WERI-Rb-1 (cell line): ENCODE data around the gene ZNF528.

Experiments used
- DNase-seq: peaks from one replicate; pipeline ENCODE4 v3.0.0-alpha.2; 2020
- H3K27ac ChIP-seq: fragments of 250-450 bp; sonication (Bioruptor Pico); 2 replicates; pipeline ENCODE4 v1.5.1; 2020; ENCODE audit warnings: mild to moderate bottlenecking, moderate library complexity
- H3K27me3 ChIP-seq: fragments of 250-450 bp; sonication (Bioruptor Pico); 2 replicates; pipeline ENCODE4 v1.5.1; 2021; ENCODE audit warnings: mild to moderate bottlenecking, low read depth, moderate library complexity; ENCODE audit not compliant: insufficient read depth, severe bottlenecking
- H3K36me3 ChIP-seq: fragments of 250-450 bp; sonication (Bioruptor Pico); 2 replicates; pipeline ENCODE4 v1.5.1; 2020; ENCODE audit warnings: mild to moderate bottlenecking, moderate library complexity
- H3K4me3 ChIP-seq: 2 replicates; pipeline ENCODE4 v1.5.1; 2011; ENCODE audit warnings: low read depth, mild to moderate bottlenecking, control low read depth, low read length
- H3K9me3 ChIP-seq: fragments of 250-450 bp; sonication (Bioruptor Pico); 2 replicates; pipeline ENCODE4 v1.5.1; 2021; ENCODE audit warnings: mild to moderate bottlenecking, moderate library complexity; ENCODE audit not compliant: severe bottlenecking
- CTCF ChIP-seq: IDR thresholded peaks from 2 replicates; pipeline ENCODE4 v1.5.1; 2011; ENCODE audit warnings: low read depth, mild to moderate bottlenecking, control low read depth, inconsistent platforms, low read length

ZNF528 gene

GRCh38 chr19:52391135-52391534 is 6.5 kb upstream of the ZNF528 start:
- peak; percentile 27 for DNase-seq
- H3K36me3 ChIP-seq = peaks cover 42% of the 10 kb centered on the region
- H3K27me3 ChIP-seq = no peaks in the 10 kb centered on the region
- peaks cover 3% of the 10 kb centered on the region for H3K9me3 ChIP-seq
- H3K4me3 ChIP-seq = no peak overlapping the region
- no peak overlapping the region for H3K27ac ChIP-seq
- TF ChIP-seq CTCF = 0 out of 2 replicates have a peak, but pooled peaks have one; percentile 11

- Histone ChIP-seq H3K36me3 (peaks cover 58% of the 10 kb centered on the region), H3K4me3 (peak overlapping the region; percentile 97), H3K27me3 (no peaks in the 10 kb centered on the region), H3K9me3 (no peaks in the 10 kb centered on the region), H3K27ac (peak overlapping the region; percentile 97)
- no peak for TF ChIP-seq CTCF
- DNase-seq = peak; percentile 44
Observed at GRCh38 chr19:52398081-52398441, 412 bp downstream of the ZNF528 start.

- Histone ChIP-seq H3K27me3 (no peaks in the 10 kb centered on the region), H3K36me3 (peaks cover 73% of the 10 kb centered on the region), H3K27ac (no peak overlapping the region), H3K9me3 (peaks cover 2% of the 10 kb centered on the region), H3K4me3 (no peak overlapping the region)
- no peak for TF ChIP-seq CTCF
- no peak for DNase-seq
Observed at GRCh38 chr19:52410276-52410675, 12.6 kb downstream of the ZNF528 start.

- Histone ChIP-seq H3K4me3 (no peak overlapping the region), H3K27ac (no peak overlapping the region), H3K27me3 (no peaks in the 10 kb centered on the region), H3K9me3 (peaks cover 4% of the 10 kb centered on the region), H3K36me3 (peaks cover 20% of the 10 kb centered on the region)
- no peak for TF ChIP-seq CTCF
- no peak for DNase-seq
Observed at GRCh38 chr19:52415711-52416110, 18.1 kb downstream of the ZNF528 start.

GRCh38 chr19:52428937-52429336 is 31.3 kb downstream of the ZNF528 start, which contains the start of gene ZNF534:
Gene ZNF534, plus strand, starts transcription at chr19:52429148. Its CDS starts 2,327 bp downstream, at chr19:52431475.
- no peak for DNase-seq
- Histone ChIP-seq H3K36me3 (peaks cover 2% of the 10 kb centered on the region; the same call in 1 of the 2 replicates), H3K27me3 (no peaks in the 10 kb centered on the region), H3K9me3 (peaks cover 2% of the 10 kb centered on the region), H3K4me3 (no peak within 1 kb of the TSS), H3K27ac (no peak within 1 kb of the TSS)
- TF ChIP-seq CTCF = no peak

GRCh38 chr19:52442179-52442578 is 44.5 kb downstream of the ZNF528 start:
- 0 out of 2 replicates have a peak, but pooled peaks cover 4% of the 10 kb centered on the region for H3K36me3 ChIP-seq
- peaks cover 5% of the 10 kb centered on the region for H3K9me3 ChIP-seq
- no peaks in the 10 kb centered on the region for H3K27me3 ChIP-seq
- H3K4me3 ChIP-seq = no peak overlapping the region
- H3K27ac ChIP-seq = no peak overlapping the region
- no peak for DNase-seq
- TF ChIP-seq CTCF = no peak
